ENCODE results near the gene MEAK7.
A peak's percentile ranks its signal among the peaks of the same experiment; 100 is the strongest.

MEAK7 gene

DNA sequence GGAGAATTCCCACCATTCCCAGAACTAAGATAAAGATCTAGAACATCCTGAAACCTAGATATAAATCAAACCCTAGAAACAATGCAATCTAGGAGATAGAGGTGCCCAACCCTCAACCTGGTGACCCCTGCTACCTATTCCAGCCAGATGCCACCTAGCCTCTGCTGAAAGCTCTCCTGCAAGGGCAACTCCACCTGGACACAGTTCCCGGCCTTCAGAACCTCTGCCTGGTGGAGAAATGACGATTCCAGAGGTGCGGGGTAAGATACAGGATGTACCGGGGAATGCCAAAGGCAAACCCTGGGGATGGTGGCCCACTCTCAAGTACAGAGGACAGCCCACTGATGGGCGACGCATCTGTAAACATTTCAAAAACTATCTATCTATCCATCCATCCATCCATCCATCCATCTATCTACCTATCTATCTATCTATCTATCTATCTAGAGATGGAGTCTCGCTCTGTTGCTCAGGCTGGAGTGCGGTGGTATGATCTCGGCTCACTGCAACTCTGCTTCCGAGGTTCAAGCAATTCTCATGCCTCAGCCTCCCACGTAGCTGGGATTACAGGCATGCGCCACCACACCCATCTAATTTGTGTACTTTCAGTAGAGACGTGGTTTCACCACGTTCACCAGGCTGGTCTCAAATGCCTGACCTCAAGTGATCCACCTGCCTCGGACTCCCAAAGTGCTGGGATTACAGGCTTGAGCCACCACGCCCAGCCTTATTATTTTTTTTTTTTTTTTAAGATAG lies 19.0 kb downstream of the MEAK7 start:
- TF ChIP-seq ZFP3 (CRISPR knock-in tag; IDR thresholded peaks at IDR 0.05) (no peak), CSDC2 (CRISPR knock-in tag; IDR thresholded peaks at IDR 0.05) (no peak), RARB (CRISPR knock-in tag; IDR thresholded peaks at IDR 0.05) (no peak), ZNF8 (CRISPR knock-in tag; IDR thresholded peaks at IDR 0.05) (no peak), GLIS3 (CRISPR knock-in tag; IDR thresholded peaks at IDR 0.05) (no peak), PPARA (CRISPR knock-in tag; IDR thresholded peaks at IDR 0.05; ENCODE audit: borderline replicate concordance) (no peak), TOX (CRISPR knock-in tag; IDR thresholded peaks at IDR 0.05; ENCODE audit: borderline replicate concordance) (no peak), TSHZ2 (CRISPR knock-in tag; IDR thresholded peaks at IDR 0.05) (no peak), ISL1 (CRISPR knock-in tag; IDR thresholded peaks at IDR 0.05) (no peak), ZFP30 (CRISPR knock-in tag; IDR thresholded peaks at IDR 0.05) (no peak), POU6F1 (CRISPR knock-in tag; IDR thresholded peaks at IDR 0.05; ENCODE audit: borderline replicate concordance, low read depth) (no peak), BACH2 (CRISPR knock-in tag; IDR thresholded peaks at IDR 0.05; ENCODE audit: borderline replicate concordance) (no peak), ESRRG (CRISPR knock-in tag; IDR thresholded peaks at IDR 0.05) (no peak), ZC3H10 (CRISPR knock-in tag; IDR thresholded peaks at IDR 0.05) (no peak), ARNTL (CRISPR knock-in tag; IDR thresholded peaks at IDR 0.05; ENCODE audit: borderline replicate concordance, low read depth) (no peak), TCF4 (CRISPR knock-in tag; IDR thresholded peaks at IDR 0.05; ENCODE audit: borderline replicate concordance) (no peak)
- TF ChIP-seq, protein P1, sequence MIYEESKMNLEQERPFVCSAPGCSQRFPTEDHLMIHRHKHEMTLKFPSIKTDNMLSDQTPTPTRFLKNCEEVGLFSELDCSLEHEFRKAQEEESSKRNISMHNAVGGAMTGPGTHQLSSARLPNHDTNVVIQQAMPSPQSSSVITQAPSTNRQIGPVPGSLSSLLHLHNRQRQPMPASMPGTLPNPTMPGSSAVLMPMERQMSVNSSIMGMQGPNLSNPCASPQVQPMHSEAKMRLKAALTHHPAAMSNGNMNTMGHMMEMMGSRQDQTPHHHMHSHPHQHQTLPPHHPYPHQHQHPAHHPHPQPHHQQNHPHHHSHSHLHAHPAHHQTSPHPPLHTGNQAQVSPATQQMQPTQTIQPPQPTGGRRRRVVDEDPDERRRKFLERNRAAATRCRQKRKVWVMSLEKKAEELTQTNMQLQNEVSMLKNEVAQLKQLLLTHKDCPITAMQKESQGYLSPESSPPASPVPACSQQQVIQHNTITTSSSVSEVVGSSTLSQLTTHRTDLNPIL (CRISPR knock-in tag; IDR thresholded peaks at IDR 0.05; ENCODE audit: low read depth): no peak
- TF ChIP-seq, protein P2, sequence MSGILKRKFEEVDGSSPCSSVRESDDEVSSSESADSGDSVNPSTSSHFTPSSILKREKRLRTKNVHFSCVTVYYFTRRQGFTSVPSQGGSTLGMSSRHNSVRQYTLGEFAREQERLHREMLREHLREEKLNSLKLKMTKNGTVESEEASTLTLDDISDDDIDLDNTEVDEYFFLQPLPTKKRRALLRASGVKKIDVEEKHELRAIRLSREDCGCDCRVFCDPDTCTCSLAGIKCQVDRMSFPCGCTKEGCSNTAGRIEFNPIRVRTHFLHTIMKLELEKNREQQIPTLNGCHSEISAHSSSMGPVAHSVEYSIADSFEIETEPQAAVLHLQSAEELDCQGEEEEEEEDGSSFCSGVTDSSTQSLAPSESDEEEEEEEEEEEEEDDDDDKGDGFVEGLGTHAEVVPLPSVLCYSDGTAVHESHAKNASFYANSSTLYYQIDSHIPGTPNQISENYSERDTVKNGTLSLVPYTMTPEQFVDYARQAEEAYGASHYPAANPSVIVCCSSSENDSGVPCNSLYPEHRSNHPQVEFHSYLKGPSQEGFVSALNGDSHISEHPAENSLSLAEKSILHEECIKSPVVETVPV (CRISPR knock-in tag; IDR thresholded peaks at IDR 0.05): no peak

GRCh38 chr16:84484579-84485254 lies 19.7 kb downstream of the MEAK7 start:
- peak; percentile 85 for ATAC-seq
- TF ChIP-seq ZNF565 (CRISPR knock-in tag; conservative IDR thresholded peaks at IDR 0.05; ENCODE audit: low read depth): no peak

More for the DNA sequence above, 19.0 kb downstream of the MEAK7 start:
- ATAC-seq: no peak

DNA sequence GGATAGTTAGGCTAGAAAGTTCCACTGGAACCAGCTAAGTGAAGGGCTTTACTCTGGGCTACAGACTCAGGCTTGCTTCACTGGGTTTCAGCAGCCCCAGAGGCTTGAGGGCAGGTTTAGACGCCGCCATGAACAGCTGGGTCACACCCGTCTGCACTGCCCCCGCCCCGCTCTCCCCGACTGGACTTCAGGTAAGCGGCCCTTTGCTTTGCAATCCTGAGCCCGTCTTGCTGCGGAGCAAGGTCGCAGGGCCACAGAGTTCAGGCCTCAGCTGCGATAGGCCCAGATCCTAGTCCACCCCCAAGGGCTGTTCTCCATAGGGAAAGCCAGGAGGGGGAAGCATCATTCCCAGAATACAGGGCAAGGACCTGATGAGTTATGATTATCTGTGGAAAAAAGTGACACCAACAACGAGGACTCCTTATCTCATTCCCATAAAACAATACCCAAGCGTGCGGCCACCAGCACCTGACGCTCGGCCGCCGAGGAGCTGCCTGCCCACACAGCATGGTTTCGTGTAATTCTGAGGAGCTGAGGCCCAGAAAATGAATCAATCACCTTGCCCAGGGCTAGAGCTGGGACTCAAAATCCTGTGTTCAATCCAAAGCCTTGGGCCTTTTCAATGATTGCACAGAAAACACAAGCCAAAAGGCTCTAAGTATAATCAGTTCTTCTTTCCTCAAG lies 20.4 kb downstream of the MEAK7 start:
- ATAC-seq: no peak
- TF ChIP-seq ZC3H10 (CRISPR knock-in tag; IDR thresholded peaks at IDR 0.05): no peak
- no peak for TF ChIP-seq ZFP30 (CRISPR knock-in tag; IDR thresholded peaks at IDR 0.05)
- TF ChIP-seq OSR1 (CRISPR knock-in tag; IDR thresholded peaks at IDR 0.05): no peak
- TF ChIP-seq ARNTL (CRISPR knock-in tag; IDR thresholded peaks at IDR 0.05; ENCODE audit: borderline replicate concordance, low read depth): no peak
- no peak for TF ChIP-seq RARB (CRISPR knock-in tag; IDR thresholded peaks at IDR 0.05)
- TF ChIP-seq, protein P1 (CRISPR knock-in tag; IDR thresholded peaks at IDR 0.05; ENCODE audit: low read depth): no peak
- TF ChIP-seq ISL1 (CRISPR knock-in tag; IDR thresholded peaks at IDR 0.05): no peak
- no peak for TF ChIP-seq PATZ1 (CRISPR knock-in tag; IDR thresholded peaks at IDR 0.05; ENCODE audit: borderline replicate concordance)
- TF ChIP-seq GLIS3 (CRISPR knock-in tag; IDR thresholded peaks at IDR 0.05): no peak
- TF ChIP-seq SNAI2 (CRISPR knock-in tag; IDR thresholded peaks at IDR 0.05): no peak
- TF ChIP-seq TSHZ2 (CRISPR knock-in tag; IDR thresholded peaks at IDR 0.05): no peak
- no peak for TF ChIP-seq TCF4 (CRISPR knock-in tag; IDR thresholded peaks at IDR 0.05; ENCODE audit: borderline replicate concordance)

Measured in SK-N-SH treated with all-trans-retinoic acid at 6 μM for 48 hours (cell line).